NCI-H1694 (cell line): ENCODE results near the gene SIPA1L3.
"Not testable (repeated sequence)": the region's sequence is repeated elsewhere in the genome, so short reads cannot be mapped to it uniquely, and the experiment has no call there.

Experiments
- DNase-seq: peaks from one replicate; lab custom pipeline; 2025; lab: John Stamatoyannopoulos, UW

The SIPA1L3 gene

GRCh38 chr19:38043649-38044144, 136.7 kb downstream of the SIPA1L3 start:
- no peak for DNase-seq

- DNase-seq: no peak
These were observed 137.5 kb downstream of the SIPA1L3 start for GRCh38 chr19:38044267-38045111.

GRCh38 chr19:38045554-38046253, 138.7 kb downstream of the SIPA1L3 start:
- DNase-seq: no peak

- DNase-seq: no peak
These were observed 139.4 kb downstream of the SIPA1L3 start for GRCh38 chr19:38046254-38047048.

- DNase-seq: no peak
These were observed 140.0 kb downstream of the SIPA1L3 start for GRCh38 chr19:38047049-38047438.

- no peak for DNase-seq
These were observed 140.6 kb downstream of the SIPA1L3 start for GRCh38 chr19:38047641-38048040.

- DNase-seq: no peak
These were observed 142.2 kb downstream of the SIPA1L3 start for GRCh38 chr19:38049105-38049649.

GRCh38 chr19:38055010-38055409, 148.0 kb downstream of the SIPA1L3 start:
- no peak for DNase-seq

- no peak for DNase-seq
These were observed 148.9 kb downstream of the SIPA1L3 start for GRCh38 chr19:38055655-38056521.

GRCh38 chr19:38056646-38057045, 149.6 kb downstream of the SIPA1L3 start:
- no peak for DNase-seq

- peak; percentile 92 for DNase-seq
These were observed 151.1 kb downstream of the SIPA1L3 start for GRCh38 chr19:38057959-38058690.

- no peak for DNase-seq
These were observed 152.9 kb downstream of the SIPA1L3 start for GRCh38 chr19:38059897-38060296.

GRCh38 chr19:38060331-38060730, 153.3 kb downstream of the SIPA1L3 start:
- DNase-seq: no peak

- DNase-seq: no peak
These were observed 154.3 kb downstream of the SIPA1L3 start for GRCh38 chr19:38061294-38061693.

GRCh38 chr19:38062959-38063761, 156.2 kb downstream of the SIPA1L3 start:
- DNase-seq: no peak

- no peak for DNase-seq
These were observed 156.9 kb downstream of the SIPA1L3 start for GRCh38 chr19:38063928-38064327.

GRCh38 chr19:38064661-38065425, 157.8 kb downstream of the SIPA1L3 start:
- DNase-seq: no peak

- DNase-seq: not testable (repeated sequence)
These were observed 158.8 kb downstream of the SIPA1L3 start for GRCh38 chr19:38065775-38066174.

GRCh38 chr19:38068826-38069225, 161.8 kb downstream of the SIPA1L3 start:
- DNase-seq: no peak
